Lower leg skin (tissue), 3 donors: ENCODE results near the gene ACLY.

Experiments used
- CTCF ChIP-seq, 3 donors: fragments of 450-650 bp; IDR thresholded peaks; one replicate each; pipeline ENCODE4 v1.5.1; 2016; ENCODE audit warnings: antibody characterized with exemption in 3 of 3, mild to moderate bottlenecking in 3 of 3, moderate library complexity in 2 of 3
- POLR2A ChIP-seq, 2 donors: fragments of 450-650 bp; IDR thresholded peaks; one replicate each; pipeline ENCODE4 v1.6.1; 2016 to 2017; ENCODE audit warnings: antibody characterized with exemption in 2 of 2, mild to moderate bottlenecking in 1 of 2, moderate library complexity in 1 of 2

- TF ChIP-seq CTCF (IDR thresholded peaks at IDR 0.05) (peak in 1 of 3 donors; percentile 69), POLR2A (IDR thresholded peaks at IDR 0.05) (no peak)
Observed at GRCh38 chr17:41962768-41963434, 44.1 kb upstream of the ACLY start.
